ENCODE measurements around the gene SORT1.

- TF ChIP-seq NFE2L2 (IDR thresholded peaks at IDR 0.05; ENCODE audit: low read depth, low read length) (no peak), FOS (IDR thresholded peaks at IDR 0.05; ENCODE audit: low read depth, low read length) (no peak), USF2 (IDR thresholded peaks at IDR 0.05; ENCODE audit: low read depth, low read length) (no peak), CTCF (conservative IDR thresholded peaks at IDR 0.05; ENCODE audit: low read depth, low read length) (no peak), POLR2A (IDR thresholded peaks at IDR 0.05; ENCODE audit: low read depth, low read length) (no peak), MAZ (IDR thresholded peaks at IDR 0.05; ENCODE audit: borderline replicate concordance, low read depth, low read length) (no peak), MXI1 (IDR thresholded peaks at IDR 0.05; ENCODE audit: borderline replicate concordance, low read depth, low read length) (no peak), BHLHE40 (IDR thresholded peaks at IDR 0.05; ENCODE audit: low read depth, low read length) (no peak), ELK1 (IDR thresholded peaks at IDR 0.05; ENCODE audit: borderline replicate concordance, low read depth, low read length) (no peak)
These were observed 3.0 kb downstream of the SORT1 start for GRCh38 chr1:109394591-109395281.
